GM19395 (cell line): Measurements from ENCODE around the gene CDH23.

Experiments
- ATAC-seq: cut with Tn5 transposase; IDR thresholded peaks from one replicate; pipeline ENCODE4 v1.9.1; 2021; ENCODE audit warnings: mild to moderate bottlenecking, moderate library complexity; ENCODE audit not compliant: unreplicated experiment

Gene CDH23

GRCh38 chr10:71746344-71747037 lies 349.8 kb downstream of the CDH23 start:
- ATAC-seq = no peak

DNA sequence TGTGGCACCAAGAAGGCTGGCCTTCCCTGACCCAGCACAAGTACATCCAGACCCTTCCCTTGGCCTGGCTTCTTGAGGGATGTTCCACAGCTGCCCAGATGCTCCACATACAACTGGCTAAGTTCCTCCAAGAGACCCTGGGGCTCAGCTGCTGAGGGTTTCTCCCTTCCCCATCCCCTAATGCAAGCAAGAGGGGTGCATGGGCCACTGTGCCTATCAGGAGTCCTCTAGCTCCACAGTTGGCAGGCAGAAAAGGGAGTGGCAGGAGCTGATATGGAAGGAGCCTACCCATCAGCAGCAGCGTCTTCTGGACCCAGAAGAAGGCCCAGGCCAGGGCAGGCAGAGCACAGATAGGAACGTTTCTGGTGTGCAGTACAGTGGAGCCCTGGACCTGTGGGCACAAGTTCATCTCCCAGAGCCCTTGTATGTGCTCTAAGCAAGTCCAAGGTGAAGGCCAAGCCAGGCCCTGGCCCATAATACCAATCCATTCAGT lies 350.4 kb downstream of the CDH23 start:
- no peak for ATAC-seq

GRCh38 chr10:71747551-71748523 lies 351.1 kb downstream of the CDH23 start:
- no peak for ATAC-seq

DNA sequence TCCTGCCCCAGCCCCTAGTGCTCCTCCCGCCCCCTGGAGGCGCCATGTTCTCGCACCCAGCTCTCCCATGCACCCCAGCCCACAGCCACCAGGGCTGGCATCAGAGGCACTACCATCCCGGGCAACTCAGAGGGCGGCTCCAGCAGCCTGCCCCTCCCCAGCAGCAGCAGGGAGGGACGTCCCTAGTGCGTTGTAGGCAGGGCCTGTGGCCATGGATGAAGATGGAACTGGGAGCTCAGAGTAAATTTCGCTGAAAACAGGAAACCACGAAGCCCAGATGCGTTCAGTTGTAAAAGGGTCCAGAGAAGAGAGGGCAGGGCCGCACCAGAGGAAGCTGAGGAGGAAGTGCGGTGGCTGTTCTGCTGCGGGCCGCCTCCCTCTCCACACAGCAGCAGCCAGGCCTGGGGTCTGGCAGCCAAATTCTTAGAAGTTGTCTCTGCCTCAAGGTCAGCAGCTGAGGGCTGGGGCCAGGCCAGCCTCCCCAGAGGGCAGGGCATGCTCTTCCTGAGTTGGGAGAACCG lies 352.0 kb downstream of the CDH23 start:
- ATAC-seq = peak; percentile 61

- ATAC-seq = no peak
Measured at GRCh38 chr10:71749396-71749795, 352.7 kb downstream of the CDH23 start.

- no peak for ATAC-seq
Measured at GRCh38 chr10:71750124-71750841, 353.6 kb downstream of the CDH23 start.

DNA sequence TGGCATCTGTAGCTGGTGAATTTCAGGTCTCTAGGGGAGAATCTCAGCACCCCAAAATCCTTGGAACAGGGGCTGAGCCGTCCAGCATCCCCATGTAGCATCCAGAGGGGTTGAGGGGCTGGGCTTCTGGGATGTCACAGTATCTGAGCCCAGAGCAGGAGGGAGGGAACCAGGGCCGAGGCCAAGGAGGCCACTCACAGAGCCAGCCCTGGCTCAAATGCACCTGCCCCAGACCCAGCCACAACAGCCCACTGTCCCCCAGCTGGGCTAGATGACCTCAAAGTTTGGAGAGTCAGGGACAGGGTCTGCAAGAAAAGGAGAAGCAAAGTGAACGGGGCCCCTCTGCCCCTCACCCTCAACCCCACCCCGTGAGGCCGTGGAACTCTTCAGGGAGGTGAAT lies 354.3 kb downstream of the CDH23 start:
- no peak for ATAC-seq

DNA sequence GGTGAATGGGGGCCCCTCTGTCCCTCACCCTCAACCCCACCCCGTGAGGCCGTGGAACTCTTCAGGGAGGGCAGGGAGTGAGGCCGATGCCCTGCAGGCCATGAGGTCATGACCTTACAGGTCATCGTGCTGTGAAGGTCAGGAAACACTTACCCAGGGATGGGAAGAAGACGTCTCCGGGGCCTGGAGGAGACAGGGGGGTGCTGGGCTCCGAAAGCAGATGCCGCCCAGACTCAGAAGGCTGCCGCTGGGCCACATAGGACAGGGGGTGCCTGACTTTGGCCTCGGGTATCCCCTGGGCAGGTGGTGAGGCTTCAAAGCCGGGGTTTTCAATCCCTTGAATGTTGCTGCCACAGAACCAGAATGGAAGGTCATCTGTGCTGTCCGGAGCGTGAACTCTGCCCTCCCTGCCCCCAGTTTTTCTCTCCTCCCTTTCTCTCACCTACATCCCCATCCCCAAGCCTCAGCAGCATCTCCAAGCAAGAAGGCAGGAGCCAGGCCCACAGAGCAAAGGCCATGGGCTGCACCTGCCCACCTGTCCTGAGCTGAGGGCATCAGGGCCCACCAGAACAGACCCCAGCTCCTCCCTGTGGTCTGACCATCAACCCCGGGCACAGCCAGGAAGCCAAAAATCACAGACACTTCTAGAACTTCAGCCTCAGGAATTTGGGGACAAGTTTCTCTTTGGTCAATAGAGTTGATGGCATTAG lies 354.9 kb downstream of the CDH23 start:
- ATAC-seq = no peak

- no peak for ATAC-seq
Measured at GRCh38 chr10:71752391-71753090, 355.8 kb downstream of the CDH23 start.

GRCh38 chr10:71753091-71753959 lies 356.6 kb downstream of the CDH23 start:
- ATAC-seq = no peak

DNA sequence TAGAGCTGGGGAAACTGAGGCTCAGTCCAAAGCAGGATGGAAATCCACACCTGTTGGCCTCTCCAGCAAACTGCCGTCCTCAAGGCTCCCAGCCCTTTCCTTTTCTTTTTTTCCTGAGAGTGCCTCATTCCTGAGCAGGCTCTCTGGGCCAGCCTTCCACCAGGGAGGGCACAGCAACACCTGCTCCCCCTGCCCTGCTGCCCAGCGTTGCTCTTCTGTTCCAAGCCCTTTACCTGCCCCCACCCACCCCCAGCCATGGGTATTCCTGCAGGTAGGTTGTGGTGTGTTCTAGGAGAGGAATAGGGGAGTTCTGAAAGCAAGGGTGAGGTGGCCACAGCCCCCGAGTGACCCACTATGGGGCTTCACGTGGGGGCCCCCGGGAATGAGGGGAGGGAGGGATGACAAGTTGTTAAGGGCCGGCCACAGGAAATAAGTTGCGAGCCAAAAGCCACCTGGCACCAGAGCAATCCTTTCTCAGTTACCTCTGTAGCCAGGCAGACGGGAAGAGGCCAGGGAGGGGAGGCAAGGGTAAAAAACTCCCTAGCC lies 357.3 kb downstream of the CDH23 start:
- ATAC-seq = no peak

DNA sequence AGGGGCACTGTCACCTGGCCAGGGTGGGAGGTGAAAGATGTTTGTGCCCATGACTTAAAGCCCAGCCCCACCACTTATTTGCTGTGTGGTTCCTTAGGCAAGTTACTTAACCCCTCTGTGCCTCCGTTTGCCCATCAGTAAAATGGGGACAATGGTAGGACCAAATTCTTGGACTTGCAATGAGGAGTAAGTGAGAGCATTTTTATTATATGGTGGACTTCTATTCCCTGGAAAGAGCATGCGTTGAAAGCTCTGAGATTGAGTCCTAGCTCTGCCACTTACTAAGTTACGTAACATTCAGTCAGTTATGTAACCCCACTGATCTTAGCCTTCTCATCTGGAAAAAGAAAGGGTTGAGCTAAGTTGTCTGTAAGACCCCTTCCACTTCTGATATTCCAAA lies 357.8 kb downstream of the CDH23 start:
- no peak for ATAC-seq

DNA sequence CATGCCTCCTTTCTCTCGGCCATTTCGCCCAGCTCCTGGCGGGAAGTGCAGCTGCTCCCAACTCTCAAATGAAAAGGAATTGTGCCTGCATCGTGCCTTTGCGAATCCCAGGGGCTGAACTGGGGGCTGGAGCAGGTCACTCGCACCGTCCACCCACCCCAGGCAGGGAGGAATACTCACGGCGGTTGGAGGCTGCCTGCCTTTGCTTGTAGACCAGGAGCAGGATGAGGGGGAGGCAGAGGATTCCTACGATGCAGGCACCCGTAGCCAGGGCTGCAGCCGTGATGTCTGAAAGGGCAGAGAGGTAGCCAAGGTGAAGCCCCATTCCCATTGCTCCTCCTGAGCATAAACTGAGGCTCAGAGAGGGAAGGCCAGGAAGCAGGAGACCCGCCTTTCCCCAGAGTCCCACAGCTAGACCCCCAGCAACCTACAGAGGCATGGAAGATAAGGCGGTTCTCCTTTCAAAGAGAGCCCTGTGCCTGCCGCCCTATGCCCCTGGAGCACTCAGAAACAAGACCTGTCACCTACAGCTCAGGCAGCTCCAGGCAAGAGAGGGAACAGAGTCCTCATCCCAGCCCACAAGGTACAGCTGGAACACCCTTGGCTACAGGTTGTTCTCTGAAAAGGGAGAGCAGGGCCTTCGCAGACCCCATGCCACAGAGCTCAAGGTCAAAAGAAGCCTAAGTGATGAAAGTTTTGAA lies 358.6 kb downstream of the CDH23 start:
- ATAC-seq = no peak

- no peak for ATAC-seq
Measured at GRCh38 chr10:71756311-71757191, 359.8 kb downstream of the CDH23 start.

- ATAC-seq = no peak
Measured at GRCh38 chr10:71757399-71757922, 360.7 kb downstream of the CDH23 start.

DNA sequence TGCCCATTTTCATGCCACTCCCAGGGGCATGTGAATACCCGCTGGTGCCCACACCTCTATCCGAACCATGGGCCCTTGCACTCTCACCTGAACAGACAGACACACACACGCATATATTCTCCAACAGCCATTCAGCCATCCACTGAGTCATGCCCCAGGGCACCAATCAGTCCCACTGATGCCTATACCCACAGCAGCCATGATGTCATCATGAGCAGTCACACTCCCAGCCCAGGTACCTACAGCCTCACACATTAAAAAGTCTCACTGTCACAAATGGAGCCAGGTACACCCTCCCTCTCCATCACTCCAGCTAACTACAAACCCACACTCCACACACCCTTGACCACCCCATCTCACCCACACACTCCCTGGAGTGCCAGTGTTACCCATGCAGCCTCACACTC lies 364.4 kb downstream of the CDH23 start:
- ATAC-seq = no peak
